HG03095 (cell line): ENCODE results near the gene HOXB9.

Source experiments
- ATAC-seq: cut with Tn5 transposase; IDR thresholded peaks from one replicate; pipeline ENCODE4 v1.9.1; 2021; ENCODE audit warnings: moderate library complexity; ENCODE audit not compliant: unreplicated experiment

HOXB9 gene

GRCh38 chr17:48599354-48599753 is 26.8 kb downstream of the HOXB9 start:
- no peak for ATAC-seq

- ATAC-seq, result no peak
Measured at GRCh38 chr17:48598736-48599135, 27.4 kb downstream of the HOXB9 start.

GRCh38 chr17:48597778-48598631 is 28.2 kb downstream of the HOXB9 start:
- ATAC-seq, result no peak

- no peak for ATAC-seq
Measured at GRCh38 chr17:48597528-48597777, 28.7 kb downstream of the HOXB9 start.

GRCh38 chr17:48596735-48597527 is 29.2 kb downstream of the HOXB9 start:
- ATAC-seq, result no peak

GRCh38 chr17:48596000-48596734 is 30.0 kb downstream of the HOXB9 start:
- ATAC-seq, result no peak

- no peak for ATAC-seq
Measured at GRCh38 chr17:48595278-48595999, 30.7 kb downstream of the HOXB9 start.

GRCh38 chr17:48594538-48595277 is 31.4 kb downstream of the HOXB9 start:
- no peak for ATAC-seq

- no peak for ATAC-seq
Measured at GRCh38 chr17:48593840-48594537, 32.2 kb downstream of the HOXB9 start.

GRCh38 chr17:48593126-48593829 is 32.9 kb downstream of the HOXB9 start, which contains the start of gene HOXB5:
Gene HOXB5 (minus strand): TSS chr17:48593779. CDS start chr17:48593682, 97 bp downstream.
- ATAC-seq, result no peak

- ATAC-seq, result no peak
Measured at GRCh38 chr17:48592577-48592976, 33.6 kb downstream of the HOXB9 start.

- no peak for ATAC-seq
Measured at GRCh38 chr17:48592057-48592514, 34.1 kb downstream of the HOXB9 start.

GRCh38 chr17:48591255-48592056 is 34.7 kb downstream of the HOXB9 start:
- no peak for ATAC-seq

- no peak for ATAC-seq
Measured at GRCh38 chr17:48590607-48591161, 35.5 kb downstream of the HOXB9 start.

- ATAC-seq, result no peak
Measured at GRCh38 chr17:48589831-48590606, 36.1 kb downstream of the HOXB9 start, which contains the start of gene HOXB3. Gene HOXB3 (minus strand): TSS chr17:48590241. CDS start chr17:48552474, 37,767 bp downstream.

GRCh38 chr17:48589060-48589830 is 36.9 kb downstream of the HOXB9 start:
- no peak for ATAC-seq
